Stimulated activated CD4-positive, alpha-beta T cell treated with anti-CD3 and anti-CD28 coated beads, Interleukin-4, amount 100 ng/mL, for 24 hours (primary cell): ENCODE measurements around the gene AIG1.
A peak's percentile ranks its signal among the peaks of the same experiment; 100 is the strongest.

ENCODE experiments used
- DNase-seq: peaks from one replicate; pipeline ENCODE4 v3.0.0-alpha.2; 2020

Gene AIG1

DNA sequence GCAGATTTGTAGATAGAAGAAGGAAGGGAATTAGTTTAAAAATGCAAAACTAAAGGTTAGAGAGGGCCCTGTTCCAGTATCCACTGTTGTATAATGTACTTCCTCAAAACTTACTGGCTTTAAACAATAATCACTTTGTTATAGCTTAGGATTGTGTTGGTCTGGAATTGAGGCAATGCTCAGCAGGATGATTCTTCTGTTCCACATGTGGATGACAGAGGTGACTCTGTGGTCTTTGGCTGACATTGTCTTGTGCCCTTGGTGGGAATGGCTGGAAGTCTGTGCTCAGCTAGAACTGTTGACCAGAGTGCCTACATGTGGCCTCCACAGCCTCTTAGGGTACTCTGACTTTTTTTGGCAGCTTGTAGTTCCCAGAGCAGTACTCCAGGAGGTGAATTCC lies 143.4 kb downstream of the AIG1 start:
- no peak for DNase-seq

DNA sequence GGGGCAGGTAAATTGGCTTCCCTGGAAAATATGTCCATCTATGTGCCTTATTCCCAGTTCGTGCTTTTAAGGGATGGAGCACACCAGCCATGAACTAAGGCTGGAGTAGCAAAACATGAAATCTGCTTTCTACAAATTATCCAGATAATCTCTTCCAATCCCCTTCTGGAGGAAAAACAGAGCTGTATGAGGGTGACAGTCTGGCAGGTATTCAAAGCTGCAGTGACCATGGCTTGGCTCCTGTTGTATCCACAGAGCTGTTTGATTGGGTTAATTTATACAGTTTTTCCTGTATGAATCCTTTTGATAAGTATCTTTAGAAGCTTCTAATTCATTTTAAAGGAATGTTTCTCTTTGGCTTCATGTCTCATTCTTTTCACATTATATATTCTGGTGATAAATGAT lies 144.4 kb downstream of the AIG1 start:
- DNase-seq, result no peak

DNA sequence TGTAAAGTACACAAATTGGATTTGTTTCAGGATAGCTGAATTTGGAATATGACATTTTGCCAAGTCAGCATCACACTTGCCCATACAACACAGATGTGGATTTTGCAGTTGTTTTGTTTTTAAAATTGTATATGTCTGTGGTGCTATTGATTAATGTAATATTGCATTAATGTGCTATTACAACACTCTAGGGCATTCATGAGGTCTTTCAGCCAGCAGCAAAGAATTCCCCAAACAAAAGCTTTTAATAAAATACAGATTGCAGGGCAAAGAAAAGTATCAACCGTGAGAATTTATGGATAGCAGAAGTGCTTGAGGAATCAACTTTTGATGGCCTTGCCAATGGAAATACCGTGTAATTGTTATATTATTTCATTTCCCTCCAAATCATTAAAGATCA lies 144.9 kb downstream of the AIG1 start:
- no peak for DNase-seq

DNA sequence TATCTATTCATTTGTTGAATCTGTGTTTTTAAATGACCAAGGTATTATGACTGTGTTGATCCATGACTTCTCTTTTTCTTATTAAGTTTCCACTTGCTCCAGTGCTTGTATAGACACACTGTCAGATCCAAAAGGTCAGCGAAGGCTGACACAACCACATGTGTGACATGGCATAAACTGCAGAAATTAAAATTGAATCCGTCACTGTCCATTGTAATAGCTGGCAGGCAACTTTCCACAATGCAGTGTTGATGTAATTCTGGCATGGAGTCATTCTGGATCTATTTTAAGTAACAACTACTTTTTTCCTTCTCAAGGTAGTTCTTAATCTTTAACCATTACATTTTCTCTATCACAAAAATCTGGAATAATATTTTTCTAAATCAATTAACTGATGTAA lies 145.3 kb downstream of the AIG1 start:
- no peak for DNase-seq

DNA sequence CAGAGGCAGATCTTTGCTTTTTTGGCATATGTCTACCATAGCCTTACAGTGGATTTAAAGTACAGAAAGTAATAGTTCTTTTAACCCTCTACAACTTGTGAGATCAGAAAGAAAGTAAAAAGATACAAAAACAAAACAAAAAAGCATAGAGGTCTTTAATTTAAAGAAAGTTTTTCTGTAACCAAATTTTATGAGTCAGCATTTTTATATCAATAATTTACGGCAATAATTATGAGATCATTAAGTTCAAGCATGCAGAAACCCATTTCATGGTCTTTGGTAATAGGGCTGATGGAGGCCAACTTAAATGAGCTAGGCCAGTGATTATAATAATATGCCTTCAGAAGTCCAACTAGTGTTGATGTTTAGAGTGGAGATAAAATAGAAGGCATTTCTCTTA lies 145.9 kb downstream of the AIG1 start:
- DNase-seq, result no peak

DNA sequence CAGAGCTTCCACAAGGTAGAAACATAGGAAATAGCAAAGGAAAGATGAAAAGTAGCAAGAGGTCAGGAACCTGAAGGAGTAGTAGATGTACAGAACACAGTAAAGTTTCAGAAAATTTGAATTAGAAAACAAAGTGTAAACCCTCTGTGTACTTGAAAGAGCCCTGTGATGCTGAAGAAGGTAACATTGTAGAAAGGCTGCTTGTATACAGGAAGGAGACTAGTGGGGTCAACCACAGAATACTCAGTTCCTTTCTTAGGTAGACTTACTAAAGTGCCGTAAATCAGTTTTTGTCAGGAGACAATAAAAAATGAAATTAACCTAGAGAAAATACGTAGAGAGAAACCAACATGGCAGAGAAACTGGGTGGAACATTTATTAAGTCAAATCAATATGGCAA lies 149.7 kb downstream of the AIG1 start:
- DNase-seq, result no peak

DNA sequence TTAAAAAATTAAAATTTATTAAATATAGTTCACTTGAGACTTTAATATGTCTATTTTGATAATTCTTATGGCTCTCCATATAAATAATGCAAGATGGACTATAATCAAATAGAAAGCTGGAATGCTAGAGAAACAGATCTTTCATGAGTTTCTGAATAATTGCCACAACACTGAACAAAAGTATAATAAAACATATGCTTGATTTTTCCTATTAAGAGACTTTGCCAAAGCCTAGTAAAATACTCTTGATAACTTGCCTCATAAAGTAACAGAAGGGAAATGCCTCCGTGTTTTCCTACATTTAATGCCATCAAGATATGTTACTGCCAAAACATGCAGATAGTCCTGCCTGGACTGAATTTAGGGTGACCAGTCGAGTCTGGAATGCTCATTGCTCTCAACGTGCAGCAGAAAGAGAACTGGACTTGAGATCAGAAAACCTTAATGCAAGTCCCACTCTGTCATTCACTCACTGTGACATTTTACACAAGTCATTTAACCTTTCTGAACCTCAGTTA lies 153.2 kb downstream of the AIG1 start:
- DNase-seq, result no peak

DNA sequence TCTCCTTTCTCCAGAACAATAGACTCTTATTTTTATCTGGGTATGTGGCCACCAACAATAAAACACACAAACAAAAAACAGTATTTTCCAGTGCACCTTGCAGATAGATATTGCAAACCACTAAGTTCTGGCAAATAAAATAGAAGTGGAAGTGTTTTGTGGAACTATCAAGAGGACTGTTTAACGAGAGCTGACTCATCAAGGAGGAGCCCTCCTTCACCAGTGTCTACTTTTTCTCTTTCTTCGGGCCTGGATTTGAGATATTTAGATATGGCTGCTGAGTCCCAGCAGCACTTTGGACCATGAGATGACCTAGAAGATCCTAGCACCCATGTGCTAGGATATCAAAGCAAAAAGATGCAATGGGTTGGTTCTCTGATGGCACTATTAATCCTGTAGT lies 154.7 kb downstream of the AIG1 start:
- no peak for DNase-seq

DNA sequence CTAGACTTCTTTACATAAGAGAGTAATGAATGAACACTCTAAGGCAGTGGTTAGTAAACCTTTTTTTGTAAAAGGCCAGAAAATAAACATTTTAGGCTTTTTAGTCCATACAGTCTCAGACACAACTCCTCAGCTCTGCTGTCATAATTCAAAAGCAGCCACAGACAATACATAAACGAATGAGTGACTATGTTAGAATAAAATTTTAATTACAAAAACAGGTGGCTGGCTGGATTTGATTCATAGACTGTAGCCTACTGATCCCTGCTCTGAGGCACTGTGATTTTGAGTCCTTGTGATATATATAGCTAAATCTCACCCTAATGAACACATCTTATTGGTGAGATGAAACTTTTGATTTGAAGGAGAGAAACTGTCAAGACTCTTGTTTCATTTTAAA lies 155.1 kb downstream of the AIG1 start:
- no peak for DNase-seq

DNA sequence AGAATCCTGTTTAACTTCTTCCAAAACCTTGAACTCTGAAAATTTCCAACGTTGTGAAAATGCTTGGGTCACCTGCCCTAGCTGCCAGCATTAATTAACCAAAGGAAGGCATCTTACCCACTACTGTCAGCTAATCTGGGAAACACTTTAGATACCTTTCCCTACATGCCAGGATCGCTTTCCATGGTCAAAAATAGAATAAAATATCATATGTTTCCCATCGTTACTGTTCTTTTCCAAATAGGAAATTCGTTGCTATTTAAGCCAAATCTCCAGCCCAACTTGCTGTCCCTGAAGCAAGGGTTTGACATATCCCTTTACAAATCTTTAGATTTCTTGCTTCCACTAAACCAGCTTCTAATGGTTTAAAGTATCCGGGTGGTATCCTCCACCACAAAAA lies 157.5 kb downstream of the AIG1 start:
- no peak for DNase-seq

DNA sequence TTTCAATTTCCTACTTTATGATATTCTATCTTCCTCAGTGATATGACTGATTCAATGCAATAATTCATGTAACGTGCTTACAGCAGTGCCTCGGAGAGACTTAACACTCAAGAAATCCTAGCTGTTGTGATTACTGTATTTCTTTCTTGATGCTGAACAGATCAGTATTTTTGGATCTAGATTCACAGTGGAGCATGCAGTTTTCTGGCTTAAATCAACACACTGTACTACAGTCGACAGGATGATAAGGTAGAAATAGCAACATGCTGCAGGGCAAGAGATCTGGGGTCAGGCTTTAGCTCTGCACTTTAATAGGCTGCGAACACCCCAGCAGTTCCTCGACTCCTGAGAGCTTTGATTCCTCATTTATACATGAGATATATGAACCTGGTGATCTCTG lies 161.0 kb downstream of the AIG1 start:
- no peak for DNase-seq

DNA sequence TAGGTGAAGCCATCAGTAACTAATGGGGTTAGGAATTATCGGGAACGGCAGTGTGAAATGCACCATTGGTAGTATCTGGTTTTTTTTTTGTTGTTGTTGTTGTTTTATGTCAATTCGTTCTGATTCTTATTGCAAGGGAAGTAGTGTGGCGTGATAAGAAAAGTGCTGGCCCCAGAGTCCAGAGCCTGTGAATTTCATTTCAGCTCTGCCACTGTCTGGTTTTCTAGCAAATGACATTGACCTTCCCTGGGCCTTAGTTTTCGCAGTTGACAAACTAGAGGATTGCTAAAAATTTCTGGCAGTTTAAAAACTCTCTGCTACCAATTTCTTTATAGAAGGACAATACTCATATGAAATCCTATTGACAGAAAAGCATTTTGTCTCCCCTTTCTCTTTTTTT lies 161.6 kb downstream of the AIG1 start:
- no peak for DNase-seq

DNA sequence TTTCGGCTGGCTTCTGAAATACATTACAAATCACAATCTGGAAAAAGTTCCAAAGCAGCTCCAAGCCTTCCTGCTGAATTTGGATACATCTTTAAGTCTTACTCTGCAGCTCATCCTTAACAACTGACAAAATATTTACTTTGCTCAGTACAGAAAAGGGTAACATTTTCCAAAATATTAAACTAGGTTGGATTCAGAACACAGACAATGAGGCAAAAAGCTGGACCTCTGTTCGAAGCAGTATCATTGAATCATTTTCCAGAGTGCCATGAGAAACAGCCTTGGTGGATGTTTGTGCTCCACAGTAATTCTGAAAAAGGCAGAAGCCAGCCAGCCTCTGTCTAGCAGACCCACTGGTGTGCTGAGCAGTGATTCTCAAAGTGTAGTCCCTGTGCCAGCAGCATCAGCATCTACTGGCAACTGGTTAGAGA lies 162.1 kb downstream of the AIG1 start:
- no peak for DNase-seq

DNA sequence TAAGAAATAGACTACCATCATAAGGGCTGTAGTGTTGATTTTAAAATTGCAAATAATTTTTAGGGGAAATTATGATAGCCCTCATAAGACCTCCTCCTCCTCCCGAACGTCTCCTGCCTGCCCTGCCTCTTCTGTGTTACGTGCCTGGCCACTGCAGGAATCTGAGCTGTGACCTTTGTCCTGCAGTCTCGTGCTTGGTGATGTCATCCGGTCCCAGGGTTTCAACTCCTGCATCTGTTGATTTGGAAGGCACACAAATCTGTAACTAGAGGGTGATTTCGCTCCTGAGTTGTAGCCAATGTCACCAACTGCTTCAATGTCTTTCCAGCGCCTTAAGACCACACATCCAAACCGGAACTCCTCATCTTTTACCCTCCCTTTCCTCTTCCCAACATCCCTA lies 163.2 kb downstream of the AIG1 start:
- DNase-seq, result no peak

DNA sequence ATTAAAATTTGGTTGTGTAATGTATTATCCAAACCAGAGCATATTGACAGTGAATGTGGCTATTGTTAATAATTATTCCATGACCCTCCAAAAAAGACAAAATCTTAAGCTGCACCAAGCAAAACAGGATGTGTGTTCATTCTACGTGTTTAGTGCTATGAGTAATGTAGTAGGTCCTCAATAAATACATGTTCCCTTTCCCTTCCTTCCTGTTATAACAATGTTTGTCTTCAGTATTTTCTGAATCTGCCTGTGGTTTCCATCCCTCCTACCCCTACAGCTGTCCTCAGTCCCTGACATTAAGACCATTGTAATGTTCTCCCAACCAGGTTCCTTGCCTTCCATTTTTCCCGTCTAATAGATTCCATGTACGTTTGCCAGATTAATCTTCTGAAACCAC lies 163.8 kb downstream of the AIG1 start:
- no peak for DNase-seq

DNA sequence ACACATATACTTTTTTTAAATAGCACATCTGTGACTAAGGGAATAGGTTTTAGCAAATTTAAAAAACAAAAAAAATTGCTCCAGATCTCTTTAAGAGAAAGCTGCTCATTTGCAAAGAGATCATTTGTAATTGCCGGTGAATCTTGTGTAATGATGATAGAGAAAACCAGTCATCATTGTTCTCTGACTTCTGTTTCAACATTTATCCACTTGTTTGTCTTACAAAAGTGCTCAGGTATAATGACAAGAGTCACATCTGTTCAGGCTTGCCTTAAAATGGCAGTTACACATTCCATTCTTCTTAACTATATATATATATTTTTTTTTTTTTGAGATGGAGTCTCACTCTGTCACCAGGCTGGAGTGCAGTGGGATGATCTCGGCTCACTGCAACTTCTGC lies 165.2 kb downstream of the AIG1 start:
- DNase-seq, result no peak

DNA sequence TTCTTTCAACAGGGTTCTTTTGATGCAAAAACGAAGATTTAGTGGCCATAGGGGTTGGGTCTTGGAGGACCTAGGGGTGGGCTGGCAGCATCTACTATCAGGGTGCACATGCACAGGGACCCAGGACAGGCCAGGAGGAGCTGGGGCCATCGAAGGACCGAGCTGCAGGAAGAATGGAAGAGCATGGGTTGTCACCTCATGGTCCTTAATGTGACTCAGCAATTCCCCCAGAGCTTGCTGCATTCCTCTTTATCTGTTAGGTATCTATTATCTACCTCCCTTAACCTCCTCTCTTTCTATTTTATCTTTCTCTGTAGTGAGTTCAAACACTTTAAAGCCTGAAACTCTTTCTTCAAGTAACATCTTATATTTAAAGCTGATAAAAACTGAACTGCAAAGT lies 167.0 kb downstream of the AIG1 start:
- no peak for DNase-seq

DNA sequence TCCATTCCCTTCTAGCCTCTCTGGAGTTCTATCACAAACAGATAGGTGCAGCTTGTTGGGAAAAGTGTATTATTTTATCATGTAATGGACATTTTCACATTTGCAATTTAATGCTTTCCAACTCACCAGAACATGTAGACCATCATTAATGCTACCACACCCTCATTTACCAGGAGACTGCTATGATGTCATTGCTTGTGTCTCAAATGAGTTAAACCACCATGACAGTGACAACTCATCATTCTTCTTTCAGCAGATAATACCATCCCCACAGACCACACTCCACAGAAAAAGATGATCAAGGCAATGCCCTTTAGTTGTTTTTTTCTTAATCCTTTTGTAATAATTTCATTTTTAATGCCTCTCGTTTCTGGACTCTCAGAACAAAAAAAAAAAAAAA lies 168.7 kb downstream of the AIG1 start:
- no peak for DNase-seq

DNA sequence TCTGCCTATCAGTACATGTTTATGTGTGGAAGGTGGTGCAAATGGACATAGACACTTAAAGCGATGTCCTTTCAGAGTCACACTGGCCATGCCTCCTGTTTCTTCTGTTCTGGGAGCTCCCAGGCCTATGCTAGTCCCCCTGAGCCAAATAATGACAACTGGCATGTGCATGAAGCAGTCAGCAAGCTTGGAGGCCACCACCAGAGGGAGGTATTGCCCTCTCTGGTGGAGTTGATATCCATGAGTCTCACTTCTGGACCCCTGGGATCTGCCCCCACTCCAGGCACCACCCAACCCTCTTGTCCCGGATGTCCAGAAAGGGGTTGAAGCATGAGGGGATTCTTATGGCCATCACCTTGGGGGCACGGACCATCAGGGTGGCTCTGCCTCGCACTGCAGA lies 172.2 kb downstream of the AIG1 start:
- DNase-seq, result peak; percentile 16

DNA sequence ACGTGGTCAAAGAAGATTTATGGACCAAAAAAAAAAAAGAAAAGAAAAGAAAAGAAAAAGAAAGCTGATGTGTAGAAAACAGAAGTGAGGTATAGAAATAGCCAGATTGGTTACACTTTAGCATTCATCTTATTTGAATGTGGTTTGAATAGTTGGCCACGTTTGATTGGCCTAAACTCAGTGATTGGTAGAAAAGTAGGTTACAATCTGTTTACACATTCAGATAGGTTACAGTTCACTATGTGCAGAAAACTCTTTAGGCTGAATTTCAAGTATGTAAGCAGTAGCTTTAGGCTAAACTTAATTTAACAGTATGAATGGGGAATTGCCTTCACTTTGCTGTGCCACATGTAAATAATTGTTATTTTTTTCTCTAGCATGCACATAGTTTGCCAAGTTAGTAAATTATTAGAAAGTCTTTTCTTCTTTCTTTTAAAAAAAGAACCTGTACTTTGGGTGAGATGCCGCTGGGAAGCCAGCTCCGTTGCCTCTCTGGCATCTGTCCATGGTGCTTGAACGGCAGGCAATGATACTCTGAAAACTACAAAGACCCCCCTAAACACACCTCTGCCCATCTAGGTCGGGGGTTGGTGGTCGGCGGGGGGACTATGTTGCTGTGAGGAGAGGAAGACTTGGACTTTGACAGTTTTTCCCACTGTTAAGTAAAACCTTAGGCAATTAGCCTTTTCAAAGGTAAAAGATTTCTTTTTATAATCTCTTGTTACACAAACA lies 173.0 kb downstream of the AIG1 start:
- no peak for DNase-seq

DNA sequence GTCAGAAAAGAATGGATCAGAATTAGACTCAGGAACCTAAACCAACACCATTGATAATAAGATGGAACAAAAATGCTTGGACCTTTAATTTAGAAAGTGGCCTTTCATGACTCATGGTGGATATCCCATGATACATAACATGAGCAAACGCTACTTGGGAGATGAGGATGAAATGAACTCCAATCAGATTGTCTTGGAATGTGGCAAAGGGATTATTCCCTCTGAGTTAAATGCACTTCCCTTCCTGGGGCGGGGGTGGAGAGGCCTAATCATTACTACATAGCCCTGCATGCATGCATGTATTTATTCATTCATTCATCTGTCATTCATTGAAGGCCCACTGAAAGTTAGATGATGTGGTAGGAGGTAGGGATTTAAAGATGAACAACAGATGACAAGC lies 174.0 kb downstream of the AIG1 start:
- DNase-seq, result no peak

DNA sequence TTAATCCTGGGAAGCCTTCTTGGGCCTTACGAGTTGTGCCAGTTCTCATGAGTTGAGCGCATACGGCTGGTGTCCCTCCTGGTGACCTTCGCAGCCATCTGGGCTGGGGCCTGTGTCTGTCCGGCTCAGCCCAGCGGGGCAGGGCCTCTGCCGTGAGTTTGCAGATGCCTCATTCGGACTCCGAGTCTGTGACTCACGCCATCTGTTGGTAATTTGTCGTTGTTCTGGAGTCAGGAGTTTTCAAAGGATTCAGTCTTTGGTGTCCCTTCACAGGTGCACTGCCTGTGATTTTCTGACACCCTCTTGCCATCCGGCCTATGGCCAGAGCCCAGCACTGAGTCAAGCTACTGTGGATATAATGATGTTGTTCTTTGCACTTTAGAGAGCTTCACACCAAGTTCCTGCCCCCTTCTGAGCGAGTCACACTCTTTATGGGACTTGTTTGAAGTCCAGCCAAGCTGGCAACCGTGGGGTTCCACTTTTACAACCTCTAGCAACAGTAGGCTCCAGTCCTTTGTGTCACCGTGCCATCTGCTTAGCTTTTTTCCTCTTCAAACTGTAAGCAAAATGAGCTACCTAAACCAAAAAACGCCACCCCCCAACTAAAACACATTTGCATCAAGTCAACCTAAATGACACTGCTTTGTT lies 175.6 kb downstream of the AIG1 start:
- DNase-seq, result no peak

DNA sequence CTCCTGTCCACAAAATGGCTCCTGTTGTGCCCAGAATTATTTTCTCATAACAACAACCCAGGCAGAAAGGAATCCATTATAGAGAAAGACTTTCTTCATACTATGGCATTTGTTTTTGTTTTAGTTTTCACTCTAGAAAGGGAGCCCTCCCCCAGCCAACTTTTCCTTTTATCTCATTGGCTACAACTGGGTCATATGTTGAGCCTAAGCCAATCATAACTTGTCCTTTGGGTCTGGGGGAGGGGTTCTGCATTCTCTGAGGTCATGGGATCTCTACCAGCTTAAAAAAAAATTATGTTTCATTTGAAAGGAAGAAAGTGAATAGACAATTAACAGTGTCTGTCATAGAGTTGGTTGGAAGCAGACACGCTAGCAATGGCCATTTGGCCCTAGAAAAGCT lies 177.6 kb downstream of the AIG1 start:
- DNase-seq, result no peak

DNA sequence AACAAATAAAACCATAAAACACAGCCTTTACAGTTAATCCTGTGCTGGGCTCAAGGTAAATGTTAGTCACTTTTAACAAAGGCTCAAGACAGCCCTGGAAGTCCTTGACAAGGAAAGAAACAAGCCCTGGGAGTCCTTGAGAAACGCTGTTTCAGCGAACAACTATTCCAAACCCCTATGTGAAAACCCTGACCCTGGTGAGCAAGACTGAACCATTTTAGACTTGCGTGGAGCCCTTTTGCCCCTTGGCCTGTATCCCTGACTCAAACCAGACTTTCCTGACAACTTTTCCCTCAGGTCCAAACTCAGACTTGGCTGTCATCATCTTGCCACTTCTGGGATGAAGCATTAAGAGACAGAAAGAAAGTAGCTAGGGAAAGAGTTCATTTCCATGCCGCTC lies 180.4 kb downstream of the AIG1 start:
- no peak for DNase-seq

DNA sequence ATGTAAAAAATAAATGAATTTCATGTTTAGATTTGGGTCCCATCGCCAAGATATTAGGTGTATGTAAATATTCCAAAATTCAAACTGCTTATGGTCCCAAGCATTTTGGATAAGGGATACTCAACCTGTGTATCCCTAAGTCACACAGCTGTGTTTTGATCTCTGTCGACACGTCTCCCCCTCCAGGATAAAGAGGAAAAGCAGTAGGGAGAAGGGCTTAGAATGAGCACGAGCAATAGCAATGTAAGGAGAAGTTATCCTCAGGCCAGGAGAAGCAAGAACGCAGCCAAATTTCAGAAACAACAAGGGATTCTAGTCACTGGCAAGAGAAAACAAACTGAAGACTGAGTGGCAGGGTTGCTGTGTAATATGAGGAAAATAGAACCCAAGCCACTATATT lies 181.2 kb downstream of the AIG1 start:
- no peak for DNase-seq
